Measurements from ENCODE around the gene OR2T6.

OR2T6 gene

DNA sequence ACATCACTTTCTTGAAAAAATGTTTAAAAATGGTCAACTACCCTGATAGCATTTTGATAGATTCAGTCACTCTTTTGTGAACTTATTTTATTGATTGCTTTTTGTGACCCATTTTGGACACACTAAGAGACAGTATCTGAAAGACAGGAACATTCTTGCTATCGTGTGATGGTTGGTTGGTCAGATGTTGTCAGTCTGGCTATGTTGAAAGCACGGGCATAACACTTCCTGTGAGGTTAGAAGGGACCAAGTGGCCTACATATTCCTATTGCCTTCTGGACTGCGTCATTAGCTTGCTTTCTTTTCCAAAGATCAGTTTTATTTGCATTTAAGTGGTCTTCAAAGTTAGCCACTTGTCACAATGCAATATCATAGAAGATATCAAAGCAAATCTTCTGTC is 1.4 kb downstream of the OR2T6 start:
- H2AFZ ChIP-seq (ENCODE audit: low read depth, low read length): no peak overlapping the region
- no peak overlapping the region for H3K4me3 ChIP-seq (ENCODE audit: low read length)
- H3K4me1 ChIP-seq (ENCODE audit: low read length): no peaks in the 10 kb centered on the region
- H3K27ac ChIP-seq (ENCODE audit: low read length): no peak overlapping the region
- H3K4me2 ChIP-seq (ENCODE audit: low read length): no peak overlapping the region
- no peaks in the 10 kb centered on the region; the same call in 1 of the 2 replicates for H3K27me3 ChIP-seq (ENCODE audit: low read depth, low read length)
- no peak overlapping the region for H3K9ac ChIP-seq (ENCODE audit: low read length)
- no peaks in the 10 kb centered on the region for H3K9me3 ChIP-seq (ENCODE audit: insufficient read depth, low read length)
- TF ChIP-seq EZH2phosphoT487 (IDR thresholded peaks at IDR 0.05; ENCODE audit: low read depth): no peak
- TF ChIP-seq, protein P1, sequence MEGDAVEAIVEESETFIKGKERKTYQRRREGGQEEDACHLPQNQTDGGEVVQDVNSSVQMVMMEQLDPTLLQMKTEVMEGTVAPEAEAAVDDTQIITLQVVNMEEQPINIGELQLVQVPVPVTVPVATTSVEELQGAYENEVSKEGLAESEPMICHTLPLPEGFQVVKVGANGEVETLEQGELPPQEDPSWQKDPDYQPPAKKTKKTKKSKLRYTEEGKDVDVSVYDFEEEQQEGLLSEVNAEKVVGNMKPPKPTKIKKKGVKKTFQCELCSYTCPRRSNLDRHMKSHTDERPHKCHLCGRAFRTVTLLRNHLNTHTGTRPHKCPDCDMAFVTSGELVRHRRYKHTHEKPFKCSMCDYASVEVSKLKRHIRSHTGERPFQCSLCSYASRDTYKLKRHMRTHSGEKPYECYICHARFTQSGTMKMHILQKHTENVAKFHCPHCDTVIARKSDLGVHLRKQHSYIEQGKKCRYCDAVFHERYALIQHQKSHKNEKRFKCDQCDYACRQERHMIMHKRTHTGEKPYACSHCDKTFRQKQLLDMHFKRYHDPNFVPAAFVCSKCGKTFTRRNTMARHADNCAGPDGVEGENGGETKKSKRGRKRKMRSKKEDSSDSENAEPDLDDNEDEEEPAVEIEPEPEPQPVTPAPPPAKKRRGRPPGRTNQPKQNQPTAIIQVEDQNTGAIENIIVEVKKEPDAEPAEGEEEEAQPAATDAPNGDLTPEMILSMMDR (IDR thresholded peaks at IDR 0.05; ENCODE audit: low read depth, low read length): no peak
- H3K36me3 ChIP-seq (replicated peaks; ENCODE audit: low read depth, low read length): no peaks in the 10 kb centered on the region
- H4K20me1 ChIP-seq (ENCODE audit: insufficient read depth, low read length): no peaks in the 10 kb centered on the region
- H3K79me2 ChIP-seq (ENCODE audit: low read length): no peaks in the 10 kb centered on the region

DNA sequence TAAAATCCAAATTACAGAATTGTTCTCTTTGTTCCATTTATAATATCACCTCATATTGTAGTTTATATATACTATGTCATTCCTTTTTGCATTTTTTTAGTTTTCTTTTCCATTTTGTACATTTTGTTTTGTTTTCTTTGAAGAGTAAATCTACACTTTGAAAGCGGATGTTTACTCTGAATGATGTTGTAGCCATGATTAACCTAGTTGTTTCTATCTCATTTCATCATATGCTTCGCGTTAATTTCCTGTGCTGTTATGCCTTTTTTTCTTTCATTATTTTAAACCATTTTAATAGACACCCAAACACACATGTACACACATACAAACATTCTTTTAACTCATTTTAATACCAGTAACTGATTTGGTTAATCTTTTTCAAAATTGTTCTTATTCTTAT is 5.3 kb downstream of the OR2T6 start:
- Histone ChIP-seq H3K27ac (ENCODE audit: low read length) (no peak overlapping the region), H3K79me2 (ENCODE audit: low read length) (no peaks in the 10 kb centered on the region), H3K4me1 (ENCODE audit: low read length) (no peaks in the 10 kb centered on the region), H3K27me3 (ENCODE audit: low read depth, low read length) (no peaks in the 10 kb centered on the region; the same call in 1 of the 2 replicates), H3K36me3 (replicated peaks; ENCODE audit: low read depth, low read length) (no peaks in the 10 kb centered on the region), H3K4me2 (ENCODE audit: low read length) (no peak overlapping the region), H3K9ac (ENCODE audit: low read length) (no peak overlapping the region), H3K4me3 (ENCODE audit: low read length) (no peak overlapping the region), H4K20me1 (ENCODE audit: insufficient read depth, low read length) (no peaks in the 10 kb centered on the region), H3K9me3 (ENCODE audit: insufficient read depth, low read length) (no peaks in the 10 kb centered on the region), H2AFZ (ENCODE audit: low read depth, low read length) (no peak overlapping the region)
- TF ChIP-seq, protein P1 (IDR thresholded peaks at IDR 0.05; ENCODE audit: low read depth, low read length): no peak
- no peak for TF ChIP-seq EZH2phosphoT487 (IDR thresholded peaks at IDR 0.05; ENCODE audit: low read depth)

DNA sequence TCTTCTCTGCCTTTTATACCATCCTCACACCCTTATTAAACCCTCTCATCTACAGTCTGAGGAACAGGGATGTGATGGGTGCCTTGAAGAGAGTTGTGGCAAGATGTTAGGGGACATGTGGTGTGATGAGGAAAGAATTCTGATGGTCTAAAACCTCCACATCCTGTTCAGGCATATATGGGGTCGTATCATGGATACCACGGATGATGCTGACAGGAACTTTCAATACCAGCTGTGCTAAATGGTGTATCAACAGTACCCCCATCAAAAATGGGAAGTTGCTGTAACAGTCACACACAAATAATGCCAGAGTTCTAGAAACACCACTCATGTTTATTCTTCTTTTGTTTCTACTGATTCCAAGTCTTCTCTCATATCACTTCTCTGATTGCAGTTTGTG is 12.9 kb downstream of the OR2T6 start:
- Histone ChIP-seq H3K27me3 (ENCODE audit: low read depth, low read length) (no peaks in the 10 kb centered on the region), H3K9ac (ENCODE audit: low read length) (no peak overlapping the region), H3K4me3 (ENCODE audit: low read length) (no peak overlapping the region), H3K4me2 (ENCODE audit: low read length) (no peak overlapping the region), H3K9me3 (ENCODE audit: insufficient read depth, low read length) (no peaks in the 10 kb centered on the region), H4K20me1 (ENCODE audit: insufficient read depth, low read length) (no peaks in the 10 kb centered on the region), H3K27ac (ENCODE audit: low read length) (no peak overlapping the region), H3K4me1 (ENCODE audit: low read length) (no peaks in the 10 kb centered on the region), H3K79me2 (ENCODE audit: low read length) (no peaks in the 10 kb centered on the region), H3K36me3 (replicated peaks; ENCODE audit: low read depth, low read length) (no peaks in the 10 kb centered on the region), H2AFZ (ENCODE audit: low read depth, low read length) (no peak overlapping the region)
- TF ChIP-seq, protein P1 (IDR thresholded peaks at IDR 0.05; ENCODE audit: low read depth, low read length): no peak
- TF ChIP-seq EZH2phosphoT487 (IDR thresholded peaks at IDR 0.05; ENCODE audit: low read depth): no peak

DNA sequence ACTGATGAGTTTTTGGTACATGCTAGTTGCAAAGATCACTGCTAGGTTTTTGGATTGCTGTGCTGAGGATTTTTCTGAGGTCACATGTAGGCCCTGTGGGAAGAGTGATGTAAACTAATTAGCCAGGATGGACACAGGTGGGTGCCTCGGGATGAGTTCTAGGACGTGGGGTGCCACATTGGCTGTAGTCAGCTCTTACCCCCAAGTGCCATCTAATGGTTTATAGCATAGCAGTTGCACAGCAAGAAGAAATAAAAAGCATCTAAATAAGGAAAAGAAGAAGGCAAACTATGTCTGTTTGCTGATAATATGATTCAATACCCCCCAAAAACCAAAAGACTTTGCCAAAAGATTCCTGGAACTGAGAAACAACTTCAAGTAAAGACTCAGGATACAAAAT is 17.5 kb downstream of the OR2T6 start:
- no peaks in the 10 kb centered on the region for H3K79me2 ChIP-seq (ENCODE audit: low read length)
- no peaks in the 10 kb centered on the region for H3K9me3 ChIP-seq (ENCODE audit: insufficient read depth, low read length)
- H4K20me1 ChIP-seq (ENCODE audit: insufficient read depth, low read length): no peaks in the 10 kb centered on the region
- H2AFZ ChIP-seq (ENCODE audit: low read depth, low read length): no peak overlapping the region
- H3K4me1 ChIP-seq (ENCODE audit: low read length): no peaks in the 10 kb centered on the region
- H3K9ac ChIP-seq (ENCODE audit: low read length): no peak overlapping the region
- no peaks in the 10 kb centered on the region for H3K27me3 ChIP-seq (ENCODE audit: low read depth, low read length)
- no peaks in the 10 kb centered on the region for H3K36me3 ChIP-seq (replicated peaks; ENCODE audit: low read depth, low read length)
- no peak for TF ChIP-seq EZH2phosphoT487 (IDR thresholded peaks at IDR 0.05; ENCODE audit: low read depth)
- TF ChIP-seq, protein P1 (IDR thresholded peaks at IDR 0.05; ENCODE audit: low read depth, low read length): no peak
- H3K4me2 ChIP-seq (ENCODE audit: low read length): no peak overlapping the region
- no peak overlapping the region for H3K4me3 ChIP-seq (ENCODE audit: low read length)
- H3K27ac ChIP-seq (ENCODE audit: low read length): no peak overlapping the region

Measured in OCI-LY3 (cell line).